WTC11 (cell line): ENCODE data around the gene DENND11. TPM values are rescaled to one million over a fixed set of nuclear protein-coding genes. Genes with fewer than 3 reads are reported as not detected.
A peak's percentile ranks its signal among the peaks of the same experiment; 100 is the strongest.

Experiments
- ATAC-seq: fragments of 200-7000 bp; cut with Tn5 transposase; 2 replicates; pipeline ENCODE4 v1.10.0; 2021; ENCODE audit warnings: mild to moderate bottlenecking, moderate library complexity
- CTCF ChIA-PET: fragments of 300-600 bp; sonication (Branson Sonifier 250); formaldehyde crosslinking; loops from one replicate; lab custom pipeline; 2021; ENCODE audit warnings: antibody characterized with exemption; lab: Charles Lee
- POLR2A ChIA-PET: fragments of 350-600 bp; sonication (Branson Sonifier 250); formaldehyde crosslinking; loops from one replicate; lab custom pipeline; 2021; ENCODE audit warnings: antibody characterized with exemption; lab: Charles Lee
- DNase-seq: peaks from one replicate; pipeline ENCODE4 v3.0.0; 2021; ENCODE audit warnings: low spot score
- H3K27ac Mint-ChIP-seq: 2 replicates; pipeline ENCODE4 v1.8.0; 2021; ENCODE audit warnings: mixed read lengths
- H3K27me3 Mint-ChIP-seq: 2 replicates; pipeline ENCODE4 v1.8.0; 2021; ENCODE audit warnings: low read depth, mild to moderate bottlenecking, moderate library complexity, mixed read lengths
- H3K36me3 Mint-ChIP-seq: 2 replicates; pipeline ENCODE4 v1.8.0; 2021; ENCODE audit warnings: mixed read lengths
- H3K4me1 Mint-ChIP-seq: 2 replicates; pipeline ENCODE4 v1.8.0; 2022; ENCODE audit warnings: mixed read lengths
- H3K4me3 Mint-ChIP-seq: 2 replicates; pipeline ENCODE4 v1.8.0; 2021; ENCODE audit warnings: mild to moderate bottlenecking, moderate library complexity, mixed read lengths
- H3K9me3 Mint-ChIP-seq: 2 replicates; pipeline ENCODE4 v1.8.0; 2021; ENCODE audit warnings: mixed read lengths
- HMGA2 ChIP-seq: fragments of 250-450 bp; sonication (Bioruptor Pico); IDR thresholded peaks from 2 replicates; pipeline ENCODE4 v1.4.0; 2021; ENCODE audit warnings: mild to moderate bottlenecking, moderate library complexity
- JAZF1 ChIP-seq: fragments of 250-450 bp; sonication (Bioruptor Pico); IDR thresholded peaks from 2 replicates; pipeline ENCODE4 v1.9.0; 2021; ENCODE audit warnings: moderate library complexity, mild to moderate bottlenecking, inconsistent platforms
- KAT7 ChIP-seq: sonication (generic); formaldehyde crosslinking; IDR thresholded peaks from 2 replicates; pipeline ENCODE4 v1.8.1; 2023; ENCODE audit warnings: missing genetic modification reagents, mild to moderate bottlenecking, borderline replicate concordance
- NFYB ChIP-seq: sonication (generic); formaldehyde crosslinking; conservative IDR thresholded peaks from 2 replicates; pipeline ENCODE4 v1.8.0; 2022; ENCODE audit warnings: low read depth, missing genetic modification reagents
- PRRX2 ChIP-seq: fragments of 250-450 bp; sonication (Bioruptor Pico); IDR thresholded peaks from 2 replicates; pipeline ENCODE4 v1.8.0; 2021; ENCODE audit warnings: mild to moderate bottlenecking
- RORB ChIP-seq: fragments of 250-450 bp; sonication (Bioruptor Pico); IDR thresholded peaks from 2 replicates; pipeline ENCODE4 v1.9.0; 2021; ENCODE audit warnings: mild to moderate bottlenecking
- SMAD3 ChIP-seq: sonication (generic); formaldehyde crosslinking; IDR thresholded peaks from 2 replicates; pipeline ENCODE4 v1.8.0; 2022; ENCODE audit warnings: missing genetic modification reagents, mild to moderate bottlenecking, borderline replicate concordance
- SOX15 ChIP-seq: fragments of 250-450 bp; sonication (Bioruptor Pico); IDR thresholded peaks from 2 replicates; pipeline ENCODE4 v1.9.0; 2021; ENCODE audit warnings: mild to moderate bottlenecking
- ZNF396 ChIP-seq: fragments of 250-450 bp; sonication (Bioruptor Pico); IDR thresholded peaks from 2 replicates; pipeline ENCODE4 v1.8.0; 2021; ENCODE audit warnings: mild to moderate bottlenecking, moderate library complexity, borderline replicate concordance
- ZNF671 ChIP-seq: fragments of 250-450 bp; sonication (Bioruptor Pico); IDR thresholded peaks from 2 replicates; pipeline ENCODE4 v1.8.0; 2021; ENCODE audit warnings: mild to moderate bottlenecking
- total RNA-seq: library from RNA; stranded (reverse); gene quantifications from 3 replicates; pipeline ENCODE4 v1.2.3, GENCODE V29; 2021
- TF ChIP-seq, protein P1 (sequence below): sonication (generic); formaldehyde crosslinking; IDR thresholded peaks from 2 replicates; pipeline ENCODE4 v1.8.1; 2022; ENCODE audit warnings: missing genetic modification reagents, borderline replicate concordance
- TF ChIP-seq, protein P2 (sequence below): sonication (generic); formaldehyde crosslinking; IDR thresholded peaks from 2 replicates; pipeline ENCODE4 v1.8.1; 2023; ENCODE audit warnings: mild to moderate bottlenecking, missing genetic modification reagents, moderate library complexity
- TF ChIP-seq, protein P3 (sequence below): sonication (generic); formaldehyde crosslinking; conservative IDR thresholded peaks from 2 replicates; pipeline ENCODE4 v1.8.1; 2022; ENCODE audit warnings: mild to moderate bottlenecking, missing genetic modification reagents
- TF ChIP-seq, protein P4 (sequence below): sonication (generic); formaldehyde crosslinking; IDR thresholded peaks from 2 replicates; pipeline ENCODE4 v1.8.1; 2023; ENCODE audit warnings: mild to moderate bottlenecking, moderate library complexity, missing genetic modification reagents
- TF ChIP-seq, protein P5 (sequence below): sonication (generic); formaldehyde crosslinking; IDR thresholded peaks from 2 replicates; pipeline ENCODE4 v1.8.0; 2022; ENCODE audit warnings: mild to moderate bottlenecking, missing genetic modification reagents
- TF ChIP-seq, protein P6 (sequence below): fragments of 250-450 bp; sonication (Bioruptor Pico); IDR thresholded peaks from 2 replicates; pipeline ENCODE4 v1.9.0; 2021; ENCODE audit warnings: mild to moderate bottlenecking, borderline replicate concordance
- TF ChIP-seq, protein P7 (sequence below): fragments of 250-450 bp; sonication (Bioruptor Pico); IDR thresholded peaks from 2 replicates; pipeline ENCODE4 v1.9.0; 2021; ENCODE audit warnings: mild to moderate bottlenecking
- TF ChIP-seq, protein P8 (sequence below): sonication (generic); formaldehyde crosslinking; IDR thresholded peaks from 2 replicates; pipeline ENCODE4 v1.8.0; 2023; ENCODE audit warnings: mild to moderate bottlenecking, missing genetic modification reagents
- TF ChIP-seq, protein P9 (sequence below): sonication (generic); formaldehyde crosslinking; IDR thresholded peaks from 2 replicates; pipeline ENCODE4 v1.8.0; 2022; ENCODE audit warnings: missing genetic modification reagents

Gene DENND11
- total RNA-seq, 1 experiment from 2014 or later = 22.1 TPM

DNA sequence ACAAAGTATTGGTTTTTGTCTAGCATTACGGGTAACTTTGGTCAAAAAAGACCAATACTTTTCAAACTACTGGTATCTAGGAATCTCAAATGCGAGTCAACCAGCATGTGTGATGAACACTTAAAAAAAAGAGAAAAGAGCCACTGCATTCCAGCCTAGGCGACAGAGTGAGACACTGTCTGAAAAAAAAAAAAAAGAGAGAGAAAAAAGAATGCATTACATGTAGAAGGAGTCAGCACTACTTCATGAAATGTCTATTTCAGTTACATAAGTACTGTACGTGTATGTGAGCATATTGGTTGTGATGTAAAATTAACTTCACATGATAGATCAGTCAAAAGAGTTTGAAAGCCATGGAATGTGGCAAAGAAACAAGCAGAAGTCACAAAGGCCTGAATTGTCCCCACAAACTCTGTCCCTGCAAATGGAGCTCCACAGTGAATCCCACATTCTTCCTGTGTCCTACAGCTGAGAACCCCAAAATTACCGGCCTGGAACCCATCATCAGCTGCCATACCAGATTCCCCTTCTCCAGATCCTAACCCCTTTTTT lies 1.6 kb downstream of the DENND11 start (continued):
- TF ChIP-seq, protein P1, sequence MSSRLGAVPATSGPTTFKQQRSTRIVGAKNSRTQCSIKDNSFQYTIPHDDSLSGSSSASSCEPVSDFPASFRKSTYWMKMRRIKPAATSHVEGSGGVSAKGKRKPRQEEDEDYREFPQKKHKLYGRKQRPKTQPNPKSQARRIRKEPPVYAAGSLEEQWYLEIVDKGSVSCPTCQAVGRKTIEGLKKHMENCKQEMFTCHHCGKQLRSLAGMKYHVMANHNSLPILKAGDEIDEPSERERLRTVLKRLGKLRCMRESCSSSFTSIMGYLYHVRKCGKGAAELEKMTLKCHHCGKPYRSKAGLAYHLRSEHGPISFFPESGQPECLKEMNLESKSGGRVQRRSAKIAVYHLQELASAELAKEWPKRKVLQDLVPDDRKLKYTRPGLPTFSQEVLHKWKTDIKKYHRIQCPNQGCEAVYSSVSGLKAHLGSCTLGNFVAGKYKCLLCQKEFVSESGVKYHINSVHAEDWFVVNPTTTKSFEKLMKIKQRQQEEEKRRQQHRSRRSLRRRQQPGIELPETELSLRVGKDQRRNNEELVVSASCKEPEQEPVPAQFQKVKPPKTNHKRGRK (CRISPR knock-in tag) = no peak
- TF ChIP-seq, protein P2, sequence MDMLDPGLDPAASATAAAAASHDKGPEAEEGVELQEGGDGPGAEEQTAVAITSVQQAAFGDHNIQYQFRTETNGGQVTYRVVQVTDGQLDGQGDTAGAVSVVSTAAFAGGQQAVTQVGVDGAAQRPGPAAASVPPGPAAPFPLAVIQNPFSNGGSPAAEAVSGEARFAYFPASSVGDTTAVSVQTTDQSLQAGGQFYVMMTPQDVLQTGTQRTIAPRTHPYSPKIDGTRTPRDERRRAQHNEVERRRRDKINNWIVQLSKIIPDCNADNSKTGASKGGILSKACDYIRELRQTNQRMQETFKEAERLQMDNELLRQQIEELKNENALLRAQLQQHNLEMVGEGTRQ (CRISPR knock-in tag) = no peak
- TF ChIP-seq PRRX2 (CRISPR knock-in tag) = no peak
- no peak for TF ChIP-seq ZNF396
- TF ChIP-seq, protein P3, sequence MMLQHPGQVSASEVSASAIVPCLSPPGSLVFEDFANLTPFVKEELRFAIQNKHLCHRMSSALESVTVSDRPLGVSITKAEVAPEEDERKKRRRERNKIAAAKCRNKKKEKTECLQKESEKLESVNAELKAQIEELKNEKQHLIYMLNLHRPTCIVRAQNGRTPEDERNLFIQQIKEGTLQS = no peak
- TF ChIP-seq JAZF1 = no peak
- TF ChIP-seq, protein P4, sequence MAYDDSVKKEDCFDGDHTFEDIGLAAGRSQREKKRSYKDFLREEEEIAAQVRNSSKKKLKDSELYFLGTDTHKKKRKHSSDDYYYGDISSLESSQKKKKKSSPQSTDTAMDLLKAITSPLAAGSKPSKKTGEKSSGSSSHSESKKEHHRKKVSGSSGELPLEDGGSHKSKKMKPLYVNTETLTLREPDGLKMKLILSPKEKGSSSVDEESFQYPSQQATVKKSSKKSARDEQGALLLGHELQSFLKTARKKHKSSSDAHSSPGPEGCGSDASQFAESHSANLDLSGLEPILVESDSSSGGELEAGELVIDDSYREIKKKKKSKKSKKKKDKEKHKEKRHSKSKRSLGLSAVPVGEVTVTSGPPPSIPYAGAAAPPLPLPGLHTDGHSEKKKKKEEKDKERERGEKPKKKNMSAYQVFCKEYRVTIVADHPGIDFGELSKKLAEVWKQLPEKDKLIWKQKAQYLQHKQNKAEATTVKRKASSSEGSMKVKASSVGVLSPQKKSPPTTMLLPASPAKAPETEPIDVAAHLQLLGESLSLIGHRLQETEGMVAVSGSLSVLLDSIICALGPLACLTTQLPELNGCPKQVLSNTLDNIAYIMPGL = no peak
- TF ChIP-seq SOX15 (CRISPR knock-in tag) = no peak
- TF ChIP-seq, protein P5, sequence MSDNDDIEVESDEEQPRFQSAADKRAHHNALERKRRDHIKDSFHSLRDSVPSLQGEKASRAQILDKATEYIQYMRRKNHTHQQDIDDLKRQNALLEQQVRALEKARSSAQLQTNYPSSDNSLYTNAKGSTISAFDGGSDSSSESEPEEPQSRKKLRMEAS = no peak

DNA sequence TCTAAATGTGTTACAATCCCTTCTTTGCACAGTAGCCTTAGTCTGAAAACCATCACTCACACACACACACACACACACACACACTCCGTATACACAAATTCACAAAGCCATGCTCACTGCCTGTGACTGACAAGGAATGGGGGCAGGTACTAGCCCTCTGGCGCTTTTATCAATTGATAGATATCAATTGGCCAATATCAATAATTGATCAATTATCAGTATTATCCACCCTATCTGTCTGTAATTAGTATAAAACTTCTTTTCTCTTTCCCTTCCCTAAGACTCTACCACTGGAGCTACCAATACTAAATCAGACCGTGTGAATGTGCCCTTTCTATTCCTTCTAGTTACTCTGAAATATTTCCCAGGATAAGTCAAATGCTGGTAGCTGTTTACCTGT lies 2.1 kb downstream of the DENND11 start:
- CTCF ChIA-PET = interaction anchor here (1.4 to 2.8 kb wide), 2 partner anchors 38 to 45 kb away, joined by 3 to 20 read pairs; partner anchors contain the start of gene SSBP1
- H3K4me1 Mint-ChIP-seq = peaks cover 53% of the 10 kb centered on the region
- H3K4me3 Mint-ChIP-seq = peak overlapping the region; percentile 79
- no peak for DNase-seq
- H3K36me3 Mint-ChIP-seq = no peaks in the 10 kb centered on the region
- H3K9me3 Mint-ChIP-seq = no peaks in the 10 kb centered on the region
- H3K27me3 Mint-ChIP-seq = peaks cover 17% of the 10 kb centered on the region
- POLR2A ChIA-PET = no interaction called here
- no peak for ATAC-seq
- H3K27ac Mint-ChIP-seq = no peak overlapping the region
- no peak for TF ChIP-seq ZNF671 (CRISPR knock-in tag)
- TF ChIP-seq JAZF1 = no peak
- no peak for TF ChIP-seq KAT7 (CRISPR knock-in tag)
- TF ChIP-seq, protein P6, sequence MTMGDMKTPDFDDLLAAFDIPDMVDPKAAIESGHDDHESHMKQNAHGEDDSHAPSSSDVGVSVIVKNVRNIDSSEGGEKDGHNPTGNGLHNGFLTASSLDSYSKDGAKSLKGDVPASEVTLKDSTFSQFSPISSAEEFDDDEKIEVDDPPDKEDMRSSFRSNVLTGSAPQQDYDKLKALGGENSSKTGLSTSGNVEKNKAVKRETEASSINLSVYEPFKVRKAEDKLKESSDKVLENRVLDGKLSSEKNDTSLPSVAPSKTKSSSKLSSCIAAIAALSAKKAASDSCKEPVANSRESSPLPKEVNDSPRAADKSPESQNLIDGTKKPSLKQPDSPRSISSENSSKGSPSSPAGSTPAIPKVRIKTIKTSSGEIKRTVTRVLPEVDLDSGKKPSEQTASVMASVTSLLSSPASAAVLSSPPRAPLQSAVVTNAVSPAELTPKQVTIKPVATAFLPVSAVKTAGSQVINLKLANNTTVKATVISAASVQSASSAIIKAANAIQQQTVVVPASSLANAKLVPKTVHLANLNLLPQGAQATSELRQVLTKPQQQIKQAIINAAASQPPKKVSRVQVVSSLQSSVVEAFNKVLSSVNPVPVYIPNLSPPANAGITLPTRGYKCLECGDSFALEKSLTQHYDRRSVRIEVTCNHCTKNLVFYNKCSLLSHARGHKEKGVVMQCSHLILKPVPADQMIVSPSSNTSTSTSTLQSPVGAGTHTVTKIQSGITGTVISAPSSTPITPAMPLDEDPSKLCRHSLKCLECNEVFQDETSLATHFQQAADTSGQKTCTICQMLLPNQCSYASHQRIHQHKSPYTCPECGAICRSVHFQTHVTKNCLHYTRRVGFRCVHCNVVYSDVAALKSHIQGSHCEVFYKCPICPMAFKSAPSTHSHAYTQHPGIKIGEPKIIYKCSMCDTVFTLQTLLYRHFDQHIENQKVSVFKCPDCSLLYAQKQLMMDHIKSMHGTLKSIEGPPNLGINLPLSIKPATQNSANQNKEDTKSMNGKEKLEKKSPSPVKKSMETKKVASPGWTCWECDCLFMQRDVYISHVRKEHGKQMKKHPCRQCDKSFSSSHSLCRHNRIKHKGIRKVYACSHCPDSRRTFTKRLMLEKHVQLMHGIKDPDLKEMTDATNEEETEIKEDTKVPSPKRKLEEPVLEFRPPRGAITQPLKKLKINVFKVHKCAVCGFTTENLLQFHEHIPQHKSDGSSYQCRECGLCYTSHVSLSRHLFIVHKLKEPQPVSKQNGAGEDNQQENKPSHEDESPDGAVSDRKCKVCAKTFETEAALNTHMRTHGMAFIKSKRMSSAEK (CRISPR knock-in tag) = no peak
- TF ChIP-seq NFYB = no peak
- no peak for TF ChIP-seq HMGA2
- TF ChIP-seq, protein P7, sequence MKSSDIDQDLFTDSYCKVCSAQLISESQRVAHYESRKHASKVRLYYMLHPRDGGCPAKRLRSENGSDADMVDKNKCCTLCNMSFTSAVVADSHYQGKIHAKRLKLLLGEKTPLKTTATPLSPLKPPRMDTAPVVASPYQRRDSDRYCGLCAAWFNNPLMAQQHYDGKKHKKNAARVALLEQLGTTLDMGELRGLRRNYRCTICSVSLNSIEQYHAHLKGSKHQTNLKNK = no peak
- no peak for TF ChIP-seq SMAD3 (CRISPR knock-in tag)
- TF ChIP-seq, protein P8, sequence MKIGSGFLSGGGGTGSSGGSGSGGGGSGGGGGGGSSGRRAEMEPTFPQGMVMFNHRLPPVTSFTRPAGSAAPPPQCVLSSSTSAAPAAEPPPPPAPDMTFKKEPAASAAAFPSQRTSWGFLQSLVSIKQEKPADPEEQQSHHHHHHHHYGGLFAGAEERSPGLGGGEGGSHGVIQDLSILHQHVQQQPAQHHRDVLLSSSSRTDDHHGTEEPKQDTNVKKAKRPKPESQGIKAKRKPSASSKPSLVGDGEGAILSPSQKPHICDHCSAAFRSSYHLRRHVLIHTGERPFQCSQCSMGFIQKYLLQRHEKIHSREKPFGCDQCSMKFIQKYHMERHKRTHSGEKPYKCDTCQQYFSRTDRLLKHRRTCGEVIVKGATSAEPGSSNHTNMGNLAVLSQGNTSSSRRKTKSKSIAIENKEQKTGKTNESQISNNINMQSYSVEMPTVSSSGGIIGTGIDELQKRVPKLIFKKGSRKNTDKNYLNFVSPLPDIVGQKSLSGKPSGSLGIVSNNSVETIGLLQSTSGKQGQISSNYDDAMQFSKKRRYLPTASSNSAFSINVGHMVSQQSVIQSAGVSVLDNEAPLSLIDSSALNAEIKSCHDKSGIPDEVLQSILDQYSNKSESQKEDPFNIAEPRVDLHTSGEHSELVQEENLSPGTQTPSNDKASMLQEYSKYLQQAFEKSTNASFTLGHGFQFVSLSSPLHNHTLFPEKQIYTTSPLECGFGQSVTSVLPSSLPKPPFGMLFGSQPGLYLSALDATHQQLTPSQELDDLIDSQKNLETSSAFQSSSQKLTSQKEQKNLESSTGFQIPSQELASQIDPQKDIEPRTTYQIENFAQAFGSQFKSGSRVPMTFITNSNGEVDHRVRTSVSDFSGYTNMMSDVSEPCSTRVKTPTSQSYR (CRISPR knock-in tag) = no peak
- TF ChIP-seq RORB (CRISPR knock-in tag) = no peak
- TF ChIP-seq, protein P9, sequence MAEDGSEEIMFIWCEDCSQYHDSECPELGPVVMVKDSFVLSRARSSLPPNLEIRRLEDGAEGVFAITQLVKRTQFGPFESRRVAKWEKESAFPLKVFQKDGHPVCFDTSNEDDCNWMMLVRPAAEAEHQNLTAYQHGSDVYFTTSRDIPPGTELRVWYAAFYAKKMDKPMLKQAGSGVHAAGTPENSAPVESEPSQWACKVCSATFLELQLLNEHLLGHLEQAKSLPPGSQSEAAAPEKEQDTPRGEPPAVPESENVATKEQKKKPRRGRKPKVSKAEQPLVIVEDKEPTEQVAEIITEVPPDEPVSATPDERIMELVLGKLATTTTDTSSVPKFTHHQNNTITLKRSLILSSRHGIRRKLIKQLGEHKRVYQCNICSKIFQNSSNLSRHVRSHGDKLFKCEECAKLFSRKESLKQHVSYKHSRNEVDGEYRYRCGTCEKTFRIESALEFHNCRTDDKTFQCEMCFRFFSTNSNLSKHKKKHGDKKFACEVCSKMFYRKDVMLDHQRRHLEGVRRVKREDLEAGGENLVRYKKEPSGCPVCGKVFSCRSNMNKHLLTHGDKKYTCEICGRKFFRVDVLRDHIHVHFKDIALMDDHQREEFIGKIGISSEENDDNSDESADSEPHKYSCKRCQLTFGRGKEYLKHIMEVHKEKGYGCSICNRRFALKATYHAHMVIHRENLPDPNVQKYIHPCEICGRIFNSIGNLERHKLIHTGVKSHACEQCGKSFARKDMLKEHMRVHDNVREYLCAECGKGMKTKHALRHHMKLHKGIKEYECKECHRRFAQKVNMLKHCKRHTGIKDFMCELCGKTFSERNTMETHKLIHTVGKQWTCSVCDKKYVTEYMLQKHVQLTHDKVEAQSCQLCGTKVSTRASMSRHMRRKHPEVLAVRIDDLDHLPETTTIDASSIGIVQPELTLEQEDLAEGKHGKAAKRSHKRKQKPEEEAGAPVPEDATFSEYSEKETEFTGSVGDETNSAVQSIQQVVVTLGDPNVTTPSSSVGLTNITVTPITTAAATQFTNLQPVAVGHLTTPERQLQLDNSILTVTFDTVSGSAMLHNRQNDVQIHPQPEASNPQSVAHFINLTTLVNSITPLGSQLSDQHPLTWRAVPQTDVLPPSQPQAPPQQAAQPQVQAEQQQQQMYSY (CRISPR knock-in tag) = no peak
